IMR-90 (cell line): ENCODE data around the gene PLD5. TPM values are rescaled to one million over a fixed set of nuclear protein-coding genes. Genes with fewer than 3 reads are reported as not detected.

Experiments used
- ATAC-seq: fragments of 200-7000 bp; cut with Tn5 transposase; 2 replicates; pipeline ENCODE4 v1.9.1; 2020; ENCODE audit warnings: low read depth, mild to moderate bottlenecking, moderate library complexity
- BruUV-seq: library from RNA; stranded (reverse); fragments of 400-500 nt; replicated peaks from 2 replicates; lab custom pipeline; 2021; lab: Mats Ljungman, UMichigan
- CTCF ChIA-PET: fragments of 300-600 bp; formaldehyde crosslinking; extraction: SDS; loops from one replicate; lab custom pipeline; 2021; ENCODE audit warnings: antibody characterized with exemption; lab: Yijun Ruan, JAX
- POLR2A ChIA-PET: fragments of 300-600 bp; sonication (Branson Sonifier 250); formaldehyde crosslinking; loops from one replicate; lab custom pipeline; 2022; ENCODE audit warnings: antibody characterized with exemption; ENCODE audit not compliant: unreplicated experiment; lab: Charles Lee
- DNase-seq: peaks from one replicate; pipeline ENCODE4 v3.0.0; 2013
- H2AFZ ChIP-seq: replicated peaks from 2 replicates; pipeline ENCODE3; 2013; ENCODE audit warnings: low read length, mild to moderate bottlenecking; ENCODE audit not compliant: poor library complexity
- H2AK5ac ChIP-seq: 2 replicates; pipeline ENCODE4 v1.6.1; 2013; ENCODE audit warnings: low read depth, low read length, inconsistent platforms
- H2AK9ac ChIP-seq: replicated peaks from 2 replicates; pipeline ENCODE3; 2013; ENCODE audit warnings: mild to moderate bottlenecking, low read depth, low read length, moderate library complexity; ENCODE audit not compliant: poor library complexity
- H2BK120ac ChIP-seq: 2 replicates; pipeline ENCODE4 v1.6.1; 2013; ENCODE audit warnings: low read depth, low read length, inconsistent platforms
- H2BK15ac ChIP-seq: 3 replicates; pipeline ENCODE4 v1.6.1; 2013; ENCODE audit warnings: low read depth, low read length, inconsistent platforms
- H2BK20ac ChIP-seq: 2 replicates; pipeline ENCODE4 v1.6.1; 2013; ENCODE audit warnings: low read depth, mild to moderate bottlenecking, inconsistent platforms, low read length, moderate library complexity
- H2BK5ac ChIP-seq: 2 replicates; pipeline ENCODE4 v1.6.1; 2013; ENCODE audit warnings: mild to moderate bottlenecking, low read depth, low read length, inconsistent platforms; ENCODE audit not compliant: poor library complexity, severe bottlenecking
- H3K14ac ChIP-seq: replicated peaks from 2 replicates; pipeline ENCODE4 v1.6.1; 2013; ENCODE audit warnings: low read depth, low read length, inconsistent platforms
- H3K18ac ChIP-seq: 2 replicates; pipeline ENCODE4 v1.6.1; 2013; ENCODE audit warnings: low read depth, low read length, control low read depth
- H3K23ac ChIP-seq: 2 replicates; pipeline ENCODE4 v1.6.1; 2013; ENCODE audit warnings: low read depth, low read length, inconsistent platforms
- H3K27ac ChIP-seq: 2 replicates; pipeline ENCODE4 v1.5.1; 2013; ENCODE audit warnings: mild to moderate bottlenecking, control low read depth, low read length; ENCODE audit not compliant: insufficient read depth
- H3K27me3 ChIP-seq: 2 replicates; pipeline ENCODE4 v1.6.1; 2013; ENCODE audit warnings: low read length; ENCODE audit not compliant: control insufficient read depth, insufficient read depth
- H3K36me3 ChIP-seq: 2 replicates; pipeline ENCODE4 v1.6.1; 2013; ENCODE audit warnings: low read length, mixed read lengths; ENCODE audit not compliant: control insufficient read depth, insufficient read depth
- H3K4ac ChIP-seq: 2 replicates; pipeline ENCODE4 v1.6.1; 2013; ENCODE audit warnings: low read depth, low read length, inconsistent platforms
- H3K4me1 ChIP-seq: 2 replicates; pipeline ENCODE4 v1.6.1; 2013; ENCODE audit warnings: low read length, mixed read lengths; ENCODE audit not compliant: control insufficient read depth, insufficient read depth
- H3K4me2 ChIP-seq: 2 replicates; pipeline ENCODE4 v1.6.1; 2013; ENCODE audit warnings: low read depth, mild to moderate bottlenecking, control low read depth, low read length, moderate library complexity
- H3K4me3 ChIP-seq: 2 replicates; pipeline ENCODE4 v1.5.1; 2013; ENCODE audit warnings: low read depth, mild to moderate bottlenecking, control low read depth, low read length, moderate library complexity; ENCODE audit not compliant: insufficient read depth
- H3K56ac ChIP-seq: 2 replicates; pipeline ENCODE4 v1.6.1; 2013; ENCODE audit warnings: low read length, inconsistent platforms; ENCODE audit not compliant: insufficient read depth; ENCODE audit errors: extremely low read depth
- H3K79me1 ChIP-seq, 2 experiments: 2 replicates each; pipeline ENCODE4 v1.6.1; 2013; ENCODE audit warnings: low read length in 2 of 2, inconsistent platforms in 1 of 2, low read depth in 1 of 2
- H3K9ac ChIP-seq: 2 replicates; pipeline ENCODE4 v1.6.1; 2013; ENCODE audit warnings: low read depth, low read length, control low read depth
- H3K9me1 ChIP-seq: 2 replicates; pipeline ENCODE4 v1.6.1; 2013; ENCODE audit warnings: low read length, inconsistent platforms; ENCODE audit not compliant: insufficient read depth
- H3K9me3 ChIP-seq: 2 replicates; pipeline ENCODE4 v1.6.1; 2013; ENCODE audit warnings: low read length; ENCODE audit not compliant: control insufficient read depth, insufficient read depth
- H4K20me1 ChIP-seq: 2 replicates; pipeline ENCODE4 v1.6.1; 2013; ENCODE audit warnings: low read length, inconsistent platforms; ENCODE audit not compliant: insufficient read depth
- H4K5ac ChIP-seq: 2 replicates; pipeline ENCODE4 v1.6.1; 2013; ENCODE audit warnings: mild to moderate bottlenecking, low read depth, low read length, control low read depth
- H4K8ac ChIP-seq, 2 experiments: 2 replicates each; pipeline ENCODE4 v1.6.1; 2013; ENCODE audit warnings: low read depth in 2 of 2, low read length in 2 of 2, control low read depth in 1 of 2, inconsistent platforms in 1 of 2
- H4K91ac ChIP-seq: 2 replicates; pipeline ENCODE4 v1.6.1; 2013; ENCODE audit warnings: low read depth, low read length, inconsistent platforms; ENCODE audit not compliant: insufficient read depth
- CHD1 ChIP-seq: IDR thresholded peaks from 2 replicates; pipeline ENCODE4 v1.6.1; 2012; ENCODE audit warnings: low read depth, low read length, improper control_type of control experiment
- POLR2A ChIP-seq: IDR thresholded peaks from 2 replicates; pipeline ENCODE4 v1.6.1; 2012; ENCODE audit warnings: mild to moderate bottlenecking, low read depth, low read length
- RAD21 ChIP-seq: IDR thresholded peaks from 2 replicates; pipeline ENCODE4 v1.6.1; 2012; ENCODE audit warnings: low read length, improper control_type of control experiment
- RCOR1 ChIP-seq: IDR thresholded peaks from 2 replicates; pipeline ENCODE4 v1.6.1; 2012; ENCODE audit warnings: mild to moderate bottlenecking, low read length, improper control_type of control experiment; ENCODE audit not compliant: insufficient replicate concordance
- WGBS, 2 experiments: methylation state at CpG; one replicate each; pipeline versions ENCODE4 v1.1.5 to v1.1.7; 2013; ENCODE audit warnings: missing lambda C conversion rate in 2 of 2; ENCODE audit not compliant: insufficient read length in 1 of 2; ENCODE audit errors: extremely low coverage in 2 of 2; 5-methylcytosine and 5-hydroxymethylcytosine counted together
- dilution Hi-C: fragments of 300-500 bp; cut with HindIII; formaldehyde crosslinking; loops from one replicate; pipeline ENCODE4 v1.14.3; 2018; ENCODE audit warnings: low sequenced_read_pairs; ENCODE audit not compliant: unreplicated experiment
- in situ Hi-C: fragments of 300-500 bp; cut with MboI; formaldehyde crosslinking; loops from 3 replicates; pipeline ENCODE4 v1.14.3; 2019; ENCODE audit warnings: low sequenced_read_pairs, inconsistent platforms, mixed read lengths
- intact Hi-C: fragments of 100-400 bp; cut with micrococcal nuclease; formaldehyde crosslinking; loops from 2 replicates; pipeline ENCODE4 v1.10.0; 2022
- polyA plus RNA-seq, 3 experiments: library from polyadenylated mRNA; depleted of rRNA; stranded (reverse); fragments of >200 nt; gene quantifications; 2 replicates each; pipeline ENCODE4 v1.2.3, GENCODE V29; 2012; ENCODE audit warnings: low replicate concordance in 1 of 3
- total RNA-seq: library from RNA; depleted of rRNA; stranded (reverse); fragments of >200 nt; gene quantifications from 2 replicates; pipeline ENCODE4 v1.2.3, GENCODE V29; 2012

Gene PLD5
- total and polyA plus RNA-seq, 2 of the 4 experiments (the other 2 are of a cell fraction) = not detected

- dilution Hi-C loops = no loop called here
- ATAC-seq = no peak
- no peak overlapping the region for H4K8ac ChIP-seq
Measured at GRCh38 chr1:242133796-242134195, 390.7 kb downstream of the PLD5 start.

More at GRCh38 chr1:242133796-242134195, 390.7 kb downstream of the PLD5 start:
- no peak overlapping the region for H3K4ac ChIP-seq
- peaks cover 10% of the 10 kb centered on the region for H3K9me3 ChIP-seq
- no peak overlapping the region for H2BK20ac ChIP-seq
- no peak overlapping the region for H3K56ac ChIP-seq
- no peaks in the 10 kb centered on the region for H4K20me1 ChIP-seq
- H2BK15ac ChIP-seq = no peak overlapping the region
- H3K79me1 ChIP-seq = no peaks in the 10 kb centered on the region
- H4K91ac ChIP-seq = no peak overlapping the region
- H3K27me3 ChIP-seq = no peaks in the 10 kb centered on the region
- ChIA-PET POLR2A (no interaction called here), CTCF (interaction anchor here (0.6 kb wide), 1 partner anchor 61 kb away, joined by 4 read pairs; no protein-coding TSS in a partner anchor)
- BruUV-seq = no TSS peak
- no peak overlapping the region for H2BK5ac ChIP-seq
- H2AK9ac ChIP-seq = no peak overlapping the region
- H3K14ac ChIP-seq = no peak overlapping the region
- H3K4me1 ChIP-seq = no peaks in the 10 kb centered on the region
- H3K27ac ChIP-seq = no peak overlapping the region
- no peak overlapping the region for H3K23ac ChIP-seq
- H3K4me3 ChIP-seq = no peak overlapping the region
- DNase-seq = no peak
- no peaks in the 10 kb centered on the region for H3K36me3 ChIP-seq
- H4K5ac ChIP-seq = no peak overlapping the region
- TF ChIP-seq RCOR1 = no peak
- TF ChIP-seq POLR2A = no peak
- TF ChIP-seq CHD1 = no peak
- no peak for TF ChIP-seq RAD21
- H3K9ac ChIP-seq = no peak overlapping the region
- H3K4me2 ChIP-seq = no peak overlapping the region
- H3K9me1 ChIP-seq = no peaks in the 10 kb centered on the region
- H2AK5ac ChIP-seq = no peak overlapping the region
- intact Hi-C loops = no loop called here
- H3K18ac ChIP-seq = no peak overlapping the region
- no CpG with 5 or more reads among the region's 3 CpGs for WGBS, 2 experiments
- in situ Hi-C loops = no loop called here
- H2BK120ac ChIP-seq = no peak overlapping the region
- no peak overlapping the region for H2AFZ ChIP-seq
